Activated CD8-positive, alpha-beta memory T cell treated with anti-CD3 and anti-CD28 coated beads, Interleukin-2, amount 50 U/mL, for 4 hours (primary cell): Measurements from ENCODE around the gene ASB18.

ENCODE experiments used
- DNase-seq: peaks from one replicate; pipeline ENCODE4 v3.0.0-alpha.2; 2020

Gene ASB18

GRCh38 chr2:236161531-236161930 lies 102.7 kb downstream of the ASB18 start:
- no peak for DNase-seq

GRCh38 chr2:236161082-236161462 lies 103.1 kb downstream of the ASB18 start:
- DNase-seq, result no peak

GRCh38 chr2:236160366-236161081 lies 103.7 kb downstream of the ASB18 start:
- DNase-seq, result no peak

GRCh38 chr2:236159778-236160170 lies 104.4 kb downstream of the ASB18 start:
- DNase-seq, result no peak

DNA sequence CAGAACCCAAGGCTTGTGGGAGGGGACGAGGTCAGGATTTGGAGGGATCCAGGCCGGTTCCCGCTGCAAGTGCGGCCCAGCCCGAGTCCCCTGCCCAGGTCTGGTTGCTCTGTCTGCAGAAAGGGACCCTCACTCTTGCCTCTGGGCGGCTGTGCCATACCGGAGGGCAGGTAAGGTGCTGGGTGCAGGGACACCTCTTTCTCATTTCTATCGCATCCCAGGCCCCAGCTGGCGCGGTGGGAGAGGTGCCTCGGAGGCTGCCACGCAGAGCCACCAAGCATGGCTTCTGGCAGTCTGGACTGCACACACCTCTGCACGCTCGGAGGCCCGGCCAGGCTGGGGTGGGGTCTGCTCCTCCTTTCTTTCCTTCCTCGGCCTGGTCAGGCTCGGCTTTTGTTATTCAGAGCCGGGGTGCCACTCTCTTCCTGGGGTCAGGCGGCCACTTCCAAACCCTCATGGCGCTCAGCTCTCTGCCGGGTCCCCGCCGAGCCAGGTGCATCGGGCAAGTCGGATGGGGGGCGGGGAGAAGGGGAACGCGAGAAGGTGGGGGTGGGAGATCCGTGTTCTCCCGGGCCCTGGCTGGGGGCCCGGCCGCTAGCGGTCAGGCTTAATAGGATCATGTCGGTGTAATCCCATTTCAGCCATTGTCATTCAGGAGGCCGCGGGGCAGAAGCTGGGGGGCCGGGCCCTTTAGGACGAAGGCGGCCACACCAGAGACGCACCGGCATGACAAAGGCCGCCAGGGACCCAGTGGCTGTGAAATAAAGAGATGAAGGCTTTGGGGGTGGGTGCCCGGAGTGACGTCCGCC lies 105.0 kb downstream of the ASB18 start:
- no peak for DNase-seq

GRCh38 chr2:236157815-236158498 lies 106.2 kb downstream of the ASB18 start:
- no peak for DNase-seq

- DNase-seq, result no peak
These were observed 106.8 kb downstream of the ASB18 start for GRCh38 chr2:236157366-236157765.

- no peak for DNase-seq
These were observed 107.4 kb downstream of the ASB18 start for GRCh38 chr2:236156860-236157194.

- no peak for DNase-seq
These were observed 107.9 kb downstream of the ASB18 start for GRCh38 chr2:236156095-236156859.

DNA sequence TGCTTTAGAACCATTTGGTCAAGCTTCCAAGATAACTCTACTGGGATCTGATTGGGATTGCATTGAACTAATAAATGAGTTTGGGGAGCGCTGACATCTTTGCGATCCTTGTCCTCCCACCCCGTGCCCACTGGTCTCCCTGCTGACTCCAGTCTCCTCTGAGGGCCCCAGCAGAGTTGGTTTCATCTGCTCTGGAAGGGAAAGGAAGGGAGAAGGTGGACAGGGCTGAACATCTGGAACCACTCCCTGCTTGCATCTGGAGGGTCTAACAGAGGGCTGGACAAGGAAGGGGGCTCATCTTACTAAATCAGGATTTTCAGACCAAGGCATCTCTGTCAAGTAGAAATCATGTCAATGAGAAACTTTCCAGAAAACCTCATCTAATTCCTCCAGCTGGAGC lies 108.8 kb downstream of the ASB18 start:
- no peak for DNase-seq

GRCh38 chr2:236146436-236146835 lies 117.8 kb downstream of the ASB18 start:
- DNase-seq, result no peak

DNA sequence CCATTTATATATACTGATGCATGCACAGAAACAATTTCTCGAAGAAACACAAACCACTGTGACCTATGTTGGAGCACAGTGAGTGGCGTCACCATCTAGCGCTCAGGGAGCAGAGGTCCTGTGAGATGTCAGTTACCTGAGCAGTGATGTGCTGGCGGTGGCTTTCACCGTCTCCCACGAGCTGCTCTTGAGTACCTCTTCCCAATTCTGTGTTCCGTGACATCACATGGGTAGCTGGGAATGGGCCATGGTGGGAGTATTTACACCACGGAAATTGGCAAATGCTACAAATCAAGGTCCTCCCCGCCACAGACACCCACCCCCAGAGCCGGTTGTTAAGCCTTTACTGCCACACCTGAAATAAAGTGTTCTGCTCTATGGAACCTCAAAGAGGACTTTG lies 120.4 kb downstream of the ASB18 start:
- no peak for DNase-seq
